Activated B cell treated with CpG ODN at 0.5 μM for 24 hours (primary cell): ENCODE measurements around the gene IL37. TPM values are rescaled to one million over a fixed set of nuclear protein-coding genes. Genes with fewer than 3 reads are reported as not detected.

ENCODE experiments used
- ATAC-seq: fragments of 200-7000 bp; cut with Tn5 transposase; one replicate; pipeline ENCODE4 v1.10.0; 2021; ENCODE audit warnings: low read depth, mild to moderate bottlenecking, moderate library complexity
- CTCF ChIA-PET: fragments of 350-600 bp; sonication (Branson Sonifier 250); formaldehyde crosslinking; loops from one replicate; lab custom pipeline; 2021; ENCODE audit warnings: antibody characterized with exemption; lab: Charles Lee
- POLR2A ChIA-PET: fragments of 350-600 bp; sonication (Branson Sonifier 250); formaldehyde crosslinking; loops from one replicate; lab custom pipeline; 2021; ENCODE audit warnings: antibody characterized with exemption; lab: Charles Lee
- DNase-seq: peaks from one replicate; pipeline ENCODE4 v3.0.0; 2022
- H3K27ac Mint-ChIP-seq: one replicate; pipeline ENCODE4 v1.8.0; 2020; ENCODE audit warnings: mixed read lengths
- H3K27me3 Mint-ChIP-seq: one replicate; pipeline ENCODE4 v1.8.0; 2021; ENCODE audit warnings: mixed read lengths
- H3K36me3 Mint-ChIP-seq: one replicate; pipeline ENCODE4 v1.8.0; 2021; ENCODE audit warnings: low read depth, mixed read lengths
- H3K4me1 Mint-ChIP-seq: one replicate; pipeline ENCODE4 v1.8.0; 2021; ENCODE audit warnings: mixed read lengths
- H3K4me3 Mint-ChIP-seq: one replicate; pipeline ENCODE4 v1.8.0; 2020; ENCODE audit warnings: mild to moderate bottlenecking, mixed read lengths
- H3K9me3 Mint-ChIP-seq: one replicate; pipeline ENCODE4 v1.8.0; 2020; ENCODE audit warnings: mixed read lengths
- CTCF ChIP-seq: fragments of 200-600 bp; IDR thresholded peaks from one replicate; pipeline ENCODE4 v1.8.0; 2022; ENCODE audit warnings: antibody characterized with exemption, mild to moderate bottlenecking
- intact Hi-C: fragments of 100-400 bp; cut with micrococcal nuclease; formaldehyde crosslinking; loops from one replicate; pipeline ENCODE4 v1.15.1; 2024
- total RNA-seq: library from RNA; stranded (reverse); gene quantifications from 2 replicates; pipeline ENCODE4 v1.2.3, GENCODE V29; 2022

Gene IL37
- total RNA-seq, 1 donor from 2014 or later = not detected

DNA sequence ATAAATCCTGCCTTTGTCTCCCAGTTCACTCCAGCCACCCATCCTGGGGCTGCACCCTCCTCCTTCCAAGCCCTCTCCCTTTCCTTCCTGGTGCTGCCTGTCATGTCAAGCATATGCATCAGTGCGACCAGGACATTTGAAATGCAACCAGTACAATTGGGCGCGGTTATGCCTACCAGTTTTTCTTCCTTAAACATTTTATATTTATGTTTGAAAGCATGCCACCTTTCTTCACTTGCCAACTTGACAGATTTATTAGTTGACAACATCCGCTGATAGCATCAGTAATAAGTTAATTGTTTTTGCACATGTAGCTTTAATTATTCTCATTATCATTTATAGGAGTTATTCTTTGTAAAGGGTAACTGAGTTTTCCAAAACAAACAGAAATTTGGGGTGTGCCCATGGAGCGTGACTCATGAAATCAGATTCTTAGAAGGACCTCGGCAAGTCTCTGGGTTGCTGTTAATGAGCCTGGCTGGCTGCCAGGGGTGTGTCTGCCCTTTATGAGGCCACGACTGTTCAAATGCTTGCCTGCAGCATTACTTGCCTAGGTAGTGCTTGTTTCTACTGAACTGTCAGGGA, 41.6 kb upstream of the IL37 start:
- intact Hi-C loops = no loop called here
- H3K27me3 Mint-ChIP-seq = peaks cover 15% of the 10 kb centered on the region
- no peak for DNase-seq
- H3K36me3 Mint-ChIP-seq = no peaks in the 10 kb centered on the region
- ChIA-PET POLR2A (no interaction called here), CTCF (no interaction called here)
- H3K4me1 Mint-ChIP-seq = no peaks in the 10 kb centered on the region
- no peak for ATAC-seq
- H3K27ac Mint-ChIP-seq = no peak overlapping the region
- H3K9me3 Mint-ChIP-seq = peaks cover 3% of the 10 kb centered on the region
- no peak for TF ChIP-seq CTCF
- H3K4me3 Mint-ChIP-seq = no peak overlapping the region

DNA sequence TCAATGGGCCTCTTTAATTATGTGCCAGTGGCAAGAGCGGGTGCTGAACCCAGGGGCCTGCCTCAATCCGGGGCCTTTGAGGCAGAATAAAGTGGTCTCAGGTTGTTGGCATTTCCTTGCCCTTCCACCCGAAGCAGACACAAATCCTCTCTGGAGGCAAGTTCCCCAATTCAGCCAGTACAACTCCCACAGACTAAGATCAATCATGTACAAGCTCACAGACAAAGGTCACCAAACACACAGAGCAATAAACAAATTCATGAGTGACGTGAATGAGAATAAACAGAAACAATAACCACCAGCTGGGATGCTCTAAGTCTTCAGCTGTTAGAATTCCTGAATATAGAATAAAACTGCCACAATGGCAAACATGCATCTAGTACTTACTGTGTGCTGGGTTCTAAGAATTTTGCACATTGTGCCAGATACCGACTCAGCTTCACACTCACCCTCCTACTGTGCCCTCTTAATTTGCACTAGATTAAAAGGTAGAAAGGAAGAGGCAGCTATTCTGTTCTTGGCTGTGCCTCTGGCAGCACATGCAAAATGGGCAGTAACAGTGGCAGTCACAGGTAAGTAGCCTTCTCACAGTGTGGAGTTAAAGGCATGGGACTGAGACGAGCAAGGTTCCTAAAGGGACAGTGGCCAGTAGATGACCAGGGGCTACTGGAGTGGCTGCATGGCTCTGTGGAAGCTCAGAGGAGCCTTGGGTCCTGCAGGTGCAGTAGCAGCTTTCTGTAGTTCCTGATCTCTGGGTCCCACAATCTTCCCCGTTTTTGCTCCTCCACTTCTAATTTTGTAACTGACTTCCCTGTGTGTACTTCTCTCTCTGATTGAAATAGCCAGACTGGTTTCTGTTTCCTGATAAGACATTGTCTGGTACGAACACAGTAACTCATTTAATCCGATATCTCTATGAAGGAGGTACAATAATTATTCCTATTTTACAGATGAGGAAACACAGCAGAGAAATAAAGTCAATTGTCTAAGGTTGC, 39.8 kb upstream of the IL37 start:
- H3K4me3 Mint-ChIP-seq = no peak overlapping the region
- no peaks in the 10 kb centered on the region for H3K4me1 Mint-ChIP-seq
- H3K27ac Mint-ChIP-seq = no peak overlapping the region
- DNase-seq = no peak
- TF ChIP-seq CTCF = no peak
- peaks cover 3% of the 10 kb centered on the region for H3K9me3 Mint-ChIP-seq
- ChIA-PET CTCF (no interaction called here), POLR2A (interaction anchor here (0.6 kb wide), 1 partner anchor 217 kb away, joined by 3 read pairs; no protein-coding TSS in a partner anchor)
- no peaks in the 10 kb centered on the region for H3K36me3 Mint-ChIP-seq
- H3K27me3 Mint-ChIP-seq = peaks cover 15% of the 10 kb centered on the region
- intact Hi-C loops = no loop called here
- no peak for ATAC-seq

DNA sequence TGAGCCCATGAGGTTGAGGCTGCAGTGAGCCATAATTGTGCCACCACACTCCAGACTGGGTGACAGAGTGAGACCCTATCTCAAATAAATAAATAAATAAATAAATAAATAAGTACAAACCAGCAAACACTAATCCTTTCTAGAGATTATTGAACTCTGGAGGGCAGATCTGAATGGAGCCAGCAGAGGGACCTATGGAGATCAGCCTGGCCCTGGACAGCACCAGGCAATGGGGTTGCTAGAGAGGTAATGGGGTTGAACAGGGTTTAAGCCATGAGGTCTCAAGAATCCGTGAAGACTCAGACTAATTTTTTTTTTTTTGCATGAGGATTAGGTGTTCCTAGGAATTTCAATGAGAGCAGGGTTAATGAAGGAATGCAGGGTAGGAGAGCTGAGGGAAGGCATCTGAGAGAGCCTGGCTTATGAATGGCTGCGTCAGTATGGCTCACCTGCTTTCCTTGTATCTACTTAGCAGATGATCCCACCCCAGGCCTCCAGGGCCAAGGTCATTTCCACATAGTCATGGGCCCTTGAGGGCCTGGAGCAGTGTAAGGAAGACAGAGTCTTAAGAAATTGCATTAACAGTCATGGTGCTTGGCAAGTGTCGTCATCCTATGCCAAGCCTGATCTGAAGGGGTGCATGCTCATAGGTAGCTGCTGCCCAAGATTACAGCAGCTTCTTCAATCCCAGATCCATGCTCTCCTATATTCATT, 34.6 kb upstream of the IL37 start:
- Mint-ChIP-seq H3K27me3 (no peaks in the 10 kb centered on the region), H3K4me1 (peaks cover 22% of the 10 kb centered on the region), H3K9me3 (peaks cover 3% of the 10 kb centered on the region), H3K4me3 (no peak overlapping the region), H3K36me3 (no peaks in the 10 kb centered on the region), H3K27ac (no peak overlapping the region)
- ChIA-PET CTCF (interaction anchor here (12.5 kb wide), 1 partner anchor 125 kb away, joined by 302 read pairs; no protein-coding TSS in a partner anchor), POLR2A (no interaction called here)
- no peak for TF ChIP-seq CTCF
- intact Hi-C loops = no loop called here
- no peak for ATAC-seq
- no peak for DNase-seq

- ChIA-PET CTCF (interaction anchor here (12.5 kb wide), 1 partner anchor 126 kb away, joined by 302 read pairs; no protein-coding TSS in a partner anchor), POLR2A (no interaction called here)
- no peak overlapping the region for H3K27ac Mint-ChIP-seq
- TF ChIP-seq CTCF = no peak
- no peaks in the 10 kb centered on the region for H3K36me3 Mint-ChIP-seq
- no peaks in the 10 kb centered on the region for H3K27me3 Mint-ChIP-seq
- intact Hi-C loops = no loop called here
- peaks cover 2% of the 10 kb centered on the region for H3K9me3 Mint-ChIP-seq
- no peak for ATAC-seq
- H3K4me1 Mint-ChIP-seq = peaks cover 26% of the 10 kb centered on the region
- no peak overlapping the region for H3K4me3 Mint-ChIP-seq
- DNase-seq = no peak
Measured at GRCh38 chr2:112876971-112877361, 34.0 kb upstream of the IL37 start.
